Fibroblast of skin of abdomen (primary cell): ENCODE results near the gene COQ9.

ENCODE experiments used
- DNase-seq: peaks from one replicate; pipeline ENCODE4 v3.0.0-alpha.2; 2013

Gene COQ9

GRCh38 chr16:57473176-57473840 is 26.0 kb downstream of the COQ9 start:
- DNase-seq: no peak

DNA sequence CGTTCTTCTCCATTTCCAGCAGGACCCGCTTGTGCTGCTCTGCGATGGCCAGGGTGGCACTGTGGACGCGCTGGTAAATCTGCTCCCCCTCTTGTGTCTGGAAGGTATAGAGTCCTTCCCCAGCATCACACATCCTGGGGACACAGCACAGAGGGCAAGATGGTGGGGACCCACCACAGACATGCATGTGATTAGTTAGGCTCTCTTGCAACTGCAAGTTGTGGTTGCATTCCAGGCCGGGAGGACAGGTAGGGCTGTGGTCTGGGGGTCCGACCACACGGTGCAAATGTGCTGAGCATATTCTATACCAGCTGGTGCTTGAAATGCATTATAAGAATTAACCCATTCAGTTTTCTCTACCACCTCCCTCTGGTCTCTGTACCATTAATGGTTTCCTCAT is 26.6 kb downstream of the COQ9 start:
- no peak for DNase-seq

DNA sequence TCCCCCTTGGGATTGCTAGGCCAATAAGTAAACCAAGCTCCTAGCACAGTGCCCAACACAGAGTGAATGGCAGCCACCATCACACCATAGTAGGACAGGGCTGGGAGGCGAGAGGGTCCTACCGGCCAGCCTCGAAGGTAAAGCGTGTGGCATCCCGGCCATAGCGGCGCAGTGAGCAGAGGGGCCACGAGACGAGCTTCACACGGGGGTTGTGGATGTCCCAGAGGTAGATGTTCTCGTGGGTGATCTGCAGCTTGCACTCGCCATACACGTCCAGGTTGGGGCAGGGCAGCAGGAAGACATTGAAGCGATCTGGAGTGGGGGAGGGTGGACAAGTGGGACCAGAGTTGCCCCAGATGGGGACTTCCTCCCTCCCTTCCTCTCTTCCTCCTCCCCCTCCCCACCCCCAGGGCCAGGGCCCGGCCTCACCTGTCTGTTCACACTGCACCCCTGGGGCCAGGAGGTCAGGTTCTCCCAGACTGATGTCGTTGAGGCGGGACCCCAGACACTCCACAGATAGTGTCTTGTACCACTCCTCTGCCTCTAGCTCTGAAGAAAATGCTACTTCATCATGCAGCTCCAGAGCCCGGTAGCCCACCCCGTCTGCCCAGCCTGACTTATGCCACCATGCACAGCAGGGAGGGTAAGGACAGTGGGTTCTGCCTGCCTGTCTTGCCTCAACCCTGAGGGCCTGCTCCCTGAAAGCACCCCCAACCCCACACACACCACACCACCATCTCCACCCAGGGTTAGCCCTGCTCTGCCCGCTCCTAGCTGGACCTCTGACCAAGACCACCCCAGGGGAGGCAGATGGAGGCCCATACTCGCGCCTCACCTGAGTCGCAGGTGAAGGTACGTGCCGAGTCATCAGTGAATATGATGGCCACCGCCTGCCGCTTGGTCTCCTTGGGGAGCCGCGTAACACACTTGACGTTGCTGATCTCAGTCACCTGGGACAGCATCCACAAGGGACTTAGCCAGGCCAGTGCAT is 27.7 kb downstream of the COQ9 start:
- DNase-seq: no peak

DNA sequence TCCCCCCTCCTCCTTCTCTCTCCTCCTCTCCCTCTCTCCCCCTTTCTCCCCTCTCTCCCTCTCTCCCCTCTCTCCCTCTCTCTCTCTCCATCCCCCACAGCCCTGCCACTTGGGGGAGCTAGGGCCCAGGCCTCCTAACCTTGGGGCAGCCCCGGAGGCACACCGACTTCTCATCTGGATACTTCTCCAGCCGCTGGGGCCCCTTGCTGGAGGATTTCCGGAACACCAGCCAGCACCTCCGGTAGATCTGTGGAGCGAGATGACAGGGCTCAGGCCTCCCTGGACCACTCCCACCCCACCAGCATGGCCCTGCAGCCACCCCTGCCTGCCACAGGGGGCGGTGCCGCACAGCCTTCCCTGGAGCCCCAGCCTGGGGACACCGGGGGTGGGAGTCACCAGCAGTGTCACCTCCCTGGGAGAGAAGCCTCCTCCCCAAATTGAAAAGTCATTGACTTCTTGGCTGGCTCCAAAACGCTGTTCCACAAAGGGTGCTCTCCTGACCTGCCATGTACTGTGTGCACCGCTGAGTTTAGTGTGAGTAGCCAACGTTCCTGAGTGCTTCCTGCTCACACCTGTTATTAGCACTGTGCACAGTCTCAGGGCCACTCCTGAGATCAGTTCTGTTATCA is 28.5 kb downstream of the COQ9 start:
- peak; percentile 31 for DNase-seq

GRCh38 chr16:57476546-57477410 is 29.5 kb downstream of the COQ9 start:
- peak; percentile 9 for DNase-seq

DNA sequence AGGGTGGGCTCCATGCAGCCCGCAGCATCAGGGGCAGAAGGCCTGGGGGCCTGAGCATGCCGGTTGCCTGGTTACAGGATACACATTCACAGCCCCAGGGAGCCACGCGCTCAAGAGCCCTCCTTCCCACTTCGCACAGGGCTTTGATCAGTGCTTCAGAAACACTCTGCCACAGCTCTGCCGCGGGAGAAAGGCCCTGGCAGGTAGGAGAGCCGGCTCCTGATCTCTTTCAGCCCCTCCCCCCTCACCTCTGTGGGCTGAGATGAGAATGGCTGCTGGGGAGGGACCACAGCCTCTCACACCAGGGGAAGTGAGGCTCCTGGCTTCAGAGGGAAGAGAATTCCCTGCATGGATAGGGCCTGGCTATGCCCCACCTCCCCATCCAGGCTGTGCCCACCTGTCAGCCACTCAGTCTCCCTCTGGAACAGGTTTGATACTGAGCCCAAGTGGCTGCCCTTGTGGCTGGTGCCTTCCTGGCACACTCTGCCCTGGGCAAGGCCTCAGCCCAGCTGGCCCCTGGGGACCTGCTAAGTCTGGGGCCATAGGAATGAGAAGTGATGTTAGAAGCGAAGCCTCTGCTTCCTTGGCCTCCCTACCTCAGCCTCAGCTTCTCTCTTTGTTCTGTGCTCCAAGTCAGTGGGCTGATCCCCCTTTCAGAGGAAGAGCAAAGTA is 30.4 kb downstream of the COQ9 start:
- no peak for DNase-seq

DNA sequence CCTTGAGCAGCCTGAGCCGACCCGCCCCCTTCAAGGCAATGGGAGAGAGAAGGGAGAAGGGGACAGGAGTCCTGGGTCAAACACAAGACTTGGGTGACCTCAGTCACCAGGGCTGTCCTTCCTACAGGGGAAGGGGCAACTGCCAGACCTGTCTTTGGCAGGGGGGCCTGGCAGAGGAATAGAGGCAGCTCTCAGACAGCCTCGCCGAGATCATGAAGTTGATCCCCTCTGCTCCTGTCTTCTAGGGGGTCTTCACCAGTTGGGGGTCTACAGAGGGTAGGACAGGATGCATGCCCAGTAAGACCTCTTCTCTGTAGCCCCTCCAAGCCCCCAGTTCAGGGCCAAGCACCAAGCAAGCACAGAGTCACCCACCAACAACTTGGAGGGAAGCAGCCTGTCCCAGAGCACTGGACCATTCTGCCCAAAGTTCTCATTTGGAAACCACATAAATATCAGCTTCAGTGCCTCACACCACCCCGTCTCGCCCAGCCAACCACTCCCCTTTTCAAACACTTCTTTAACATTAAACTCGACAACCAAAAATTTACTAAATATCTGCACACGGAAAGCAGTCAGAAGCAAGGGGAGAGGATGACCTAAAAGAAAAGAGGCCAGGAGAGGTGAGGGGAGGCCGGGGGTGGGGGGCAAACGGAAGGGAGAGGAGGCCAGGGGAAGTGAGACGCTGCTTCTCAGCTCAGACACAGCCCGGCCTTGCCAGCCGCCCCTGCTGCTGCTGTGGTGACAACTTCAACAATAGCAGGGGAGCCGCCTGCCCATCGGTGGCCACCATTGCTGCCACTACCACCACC is 31.3 kb downstream of the COQ9 start:
- no peak for DNase-seq

GRCh38 chr16:57479205-57479975 is 32.1 kb downstream of the COQ9 start:
- DNase-seq: peak; percentile 65

DNA sequence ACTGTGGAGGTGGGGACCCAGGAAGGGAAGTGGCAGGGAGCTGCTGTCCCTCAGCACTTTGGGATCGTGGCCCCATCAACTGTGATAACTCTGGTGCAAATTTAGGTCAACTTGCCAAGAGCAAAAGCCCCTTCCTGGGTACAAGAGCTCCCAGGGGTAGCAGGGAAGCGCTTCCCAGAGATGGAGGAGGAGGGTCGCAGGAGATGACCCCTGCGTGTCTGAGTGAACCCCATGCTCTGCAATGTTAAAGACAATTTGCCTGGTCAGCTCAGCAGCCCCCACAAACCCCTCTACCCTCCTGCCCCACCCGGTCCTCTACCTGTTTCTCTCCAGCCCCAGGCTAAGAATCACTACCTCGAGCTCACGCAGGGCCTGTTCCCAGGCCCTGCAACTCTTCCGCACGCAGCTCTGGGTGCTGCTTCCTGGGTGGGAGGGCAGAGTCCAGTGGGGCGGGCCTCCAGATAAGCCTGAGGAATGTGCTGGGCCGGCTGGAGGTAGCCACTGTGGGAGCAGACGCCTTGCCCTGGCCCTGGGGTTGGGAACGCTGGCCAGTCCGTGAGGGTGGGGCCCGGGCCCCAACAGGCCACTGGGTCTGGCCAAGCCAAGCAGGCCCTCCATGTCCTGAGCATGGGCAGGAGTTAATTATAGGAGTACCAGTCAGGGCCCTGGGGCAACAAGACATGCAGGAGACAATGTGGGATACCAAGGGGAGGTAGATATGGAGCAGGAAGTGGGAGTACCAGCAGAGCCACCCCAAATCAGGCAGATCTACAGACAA is 32.9 kb downstream of the COQ9 start:
- DNase-seq: peak; percentile 13

DNA sequence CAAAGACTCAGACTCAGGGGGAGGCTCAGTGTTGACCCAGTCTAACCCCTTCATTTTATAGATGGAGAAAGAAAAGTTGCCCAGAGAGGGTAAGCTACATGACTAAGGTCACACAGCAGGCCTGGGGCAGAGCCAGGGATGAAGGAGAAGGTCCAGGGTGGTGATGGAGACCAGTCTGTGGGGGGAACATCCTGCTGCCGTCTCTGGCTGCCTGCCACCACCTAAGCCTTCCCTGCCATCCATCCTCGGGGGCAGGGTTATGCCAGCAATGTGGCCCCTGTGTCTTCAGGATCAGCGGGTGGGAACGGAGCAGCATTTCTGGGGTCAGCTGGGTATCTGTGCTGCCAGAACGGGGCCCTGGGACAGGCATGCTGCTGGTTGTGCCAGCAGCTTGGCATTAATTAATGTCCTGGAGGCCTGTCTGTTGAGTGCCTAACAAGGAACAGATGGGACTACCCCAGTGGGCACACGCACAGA is 33.5 kb downstream of the COQ9 start:
- DNase-seq: no peak

- no peak for DNase-seq
Observed at GRCh38 chr16:57481421-57481820, 34.1 kb downstream of the COQ9 start.

GRCh38 chr16:57482845-57483545 is 35.7 kb downstream of the COQ9 start:
- DNase-seq: no peak

DNA sequence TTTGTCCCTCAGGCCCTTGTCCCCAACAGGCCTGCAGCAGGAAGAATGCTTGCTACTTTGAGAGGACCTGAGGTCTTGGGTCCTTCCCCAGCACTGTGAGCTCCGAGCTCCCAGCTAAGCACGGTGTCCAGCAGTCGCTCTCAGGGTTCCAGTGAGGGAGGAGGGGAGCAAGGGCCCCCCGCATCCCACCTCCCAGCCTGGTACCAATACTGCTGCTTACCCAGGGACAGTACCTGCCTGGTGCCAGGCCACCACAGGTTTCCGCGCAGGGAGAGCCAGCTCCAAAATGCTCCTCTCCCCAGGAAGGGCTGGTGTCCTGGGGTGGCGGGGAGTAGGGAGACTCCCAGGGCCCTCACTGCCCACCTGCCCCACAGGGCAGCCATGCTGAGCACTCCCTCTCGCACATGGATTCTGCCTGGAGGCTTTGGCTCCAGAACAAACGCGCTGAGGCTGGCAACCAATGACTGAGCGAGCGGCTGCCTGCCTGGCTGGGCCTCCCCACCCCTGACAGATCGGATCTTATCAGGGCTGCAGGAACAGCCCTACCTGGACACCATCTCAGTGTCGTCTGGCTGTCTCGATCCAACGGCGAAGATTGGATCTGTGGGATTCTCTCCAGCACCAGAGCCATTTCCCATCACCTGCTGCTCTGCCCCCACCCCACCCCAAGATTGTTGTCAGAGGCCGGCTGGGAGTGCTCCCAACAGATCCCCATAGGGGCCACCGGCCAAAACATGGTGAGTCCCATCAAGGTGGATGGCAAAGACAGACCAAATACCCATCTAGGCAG is 36.6 kb downstream of the COQ9 start:
- DNase-seq: no peak

DNA sequence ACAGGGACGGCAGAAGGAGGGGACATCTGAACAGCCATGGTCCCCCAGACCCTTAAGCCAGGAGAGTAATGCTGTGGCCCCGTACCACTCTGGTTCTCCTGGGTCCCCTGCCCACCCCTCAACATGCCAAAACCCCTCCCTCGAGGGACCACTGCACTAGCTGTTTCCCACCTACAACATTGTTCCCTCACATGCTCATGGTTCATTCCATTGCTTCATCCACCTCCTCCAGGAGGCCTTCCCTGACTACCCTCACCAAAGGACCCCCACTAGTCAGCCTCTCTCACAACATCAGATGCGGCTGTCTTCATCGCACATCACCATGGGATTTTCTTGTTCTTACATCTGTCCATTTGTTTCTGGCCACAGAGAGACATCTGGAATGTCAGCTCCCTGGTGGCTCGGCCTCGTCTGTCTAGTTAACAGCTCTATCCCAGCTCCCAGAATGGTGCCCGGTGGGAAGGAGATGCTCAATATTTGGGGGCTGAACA is 37.3 kb downstream of the COQ9 start:
- no peak for DNase-seq

GRCh38 chr16:57485091-57485915 is 38.0 kb downstream of the COQ9 start:
- DNase-seq: no peak
